ENCODE measurements around the gene NEK7. TPM values are rescaled to one million over a fixed set of nuclear protein-coding genes. Genes with fewer than 3 reads are reported as not detected.

NEK7 gene
- total and polyA plus RNA-seq, 2 experiments from 2014 or later = 700 to 1,186 TPM

GRCh38 chr1:198245379-198245778 is 88.6 kb downstream of the NEK7 start:
- Histone ChIP-seq H3K9me3 (ENCODE audit: low read depth) (no peaks in the 10 kb centered on the region), H3K4me2 (ENCODE audit: unreplicated experiment) (no peak overlapping the region), H3K9me2 (ENCODE audit: insufficient read depth) (no peaks in the 10 kb centered on the region), H3K79me2 (ENCODE audit: insufficient read depth) (peaks cover 97% of the 10 kb centered on the region), H3K36me3 (ENCODE audit: low read depth) (peaks cover 51% of the 10 kb centered on the region), H3K27me3 (replicated peaks; ENCODE audit: insufficient read depth) (no peaks in the 10 kb centered on the region), H3K4me1 (ENCODE audit: insufficient read depth) (0 out of 2 replicates have a peak, but pooled peaks cover 7% of the 10 kb centered on the region), H4K20me1 (ENCODE audit: insufficient read depth) (peaks cover 38% of the 10 kb centered on the region), H3K27ac (no peak overlapping the region), H2AFZ (no peak overlapping the region), H3K4me3 (no peak overlapping the region), H3F3A (ENCODE audit: insufficient read depth) (peaks cover 72% of the 10 kb centered on the region), H3K9ac (no peak overlapping the region)
- TF ChIP-seq EZH2phosphoT487 (IDR thresholded peaks at IDR 0.05; ENCODE audit: insufficient read depth, low read depth) (no peak), EZH2 (IDR thresholded peaks at IDR 0.05; ENCODE audit: insufficient read depth, poor library complexity, severe bottlenecking) (no peak)
- 97 to 98% methylated on average over 2 of the region's 2 CpGs for WGBS, 2 experiments (ENCODE audit: low coverage in 1 of 2, low lambda C conversion rate in 2 of 2, missing lambda C conversion rate in 2 of 2)
- in situ Hi-C loops (cut with MboI) = no loop called here
- DNase-seq = peak; percentile 21

GRCh38 chr1:198246337-198246736 is 89.5 kb downstream of the NEK7 start:
- H3K4me3 ChIP-seq = no peak overlapping the region
- H3K4me1 ChIP-seq (ENCODE audit: insufficient read depth) = 0 out of 2 replicates have a peak, but pooled peaks cover 7% of the 10 kb centered on the region
- H3K9ac ChIP-seq = no peak overlapping the region
- peaks cover 33% of the 10 kb centered on the region for H4K20me1 ChIP-seq (ENCODE audit: insufficient read depth)
- no peaks in the 10 kb centered on the region for H3K27me3 ChIP-seq (replicated peaks; ENCODE audit: insufficient read depth)
- no peaks in the 10 kb centered on the region for H3K9me3 ChIP-seq (ENCODE audit: low read depth)
- no peak overlapping the region for H3K27ac ChIP-seq
- TF ChIP-seq EZH2 (IDR thresholded peaks at IDR 0.05; ENCODE audit: insufficient read depth, poor library complexity, severe bottlenecking) = no peak
- no peak for TF ChIP-seq EZH2phosphoT487 (IDR thresholded peaks at IDR 0.05; ENCODE audit: insufficient read depth, low read depth)
- WGBS, 2 experiments (ENCODE audit: low coverage in 1 of 2, low lambda C conversion rate in 2 of 2, missing lambda C conversion rate in 2 of 2) = 91% methylated on average over 7 of the region's 7 CpGs
- no peak overlapping the region for H3K4me2 ChIP-seq (ENCODE audit: unreplicated experiment)
- peaks cover 95% of the 10 kb centered on the region for H3K79me2 ChIP-seq (ENCODE audit: insufficient read depth)
- H3F3A ChIP-seq (ENCODE audit: insufficient read depth) = peaks cover 64% of the 10 kb centered on the region
- H3K36me3 ChIP-seq (ENCODE audit: low read depth) = peaks cover 41% of the 10 kb centered on the region
- no peak for DNase-seq
- H3K9me2 ChIP-seq (ENCODE audit: insufficient read depth) = no peaks in the 10 kb centered on the region
- in situ Hi-C loops (cut with MboI) = no loop called here
- H2AFZ ChIP-seq = no peak overlapping the region

- H3K27ac ChIP-seq = peak overlapping the region; percentile 26
- peaks cover 93% of the 10 kb centered on the region for H3K79me2 ChIP-seq (ENCODE audit: insufficient read depth)
- no peak overlapping the region for H3K9ac ChIP-seq
- H2AFZ ChIP-seq = no peak overlapping the region
- H3K4me3 ChIP-seq = 0 out of 2 replicates have a peak overlapping the region, but pooled peaks have one; percentile 18
- DNase-seq = no peak
- H3K4me1 ChIP-seq (ENCODE audit: insufficient read depth) = peaks cover 50% of the 10 kb centered on the region
- H4K20me1 ChIP-seq (ENCODE audit: insufficient read depth) = peaks cover 2% of the 10 kb centered on the region; the same call in 1 of the 2 replicates
- 22 to 28% methylated on average over 4 of the region's 4 CpGs for WGBS, 2 experiments (ENCODE audit: low coverage in 1 of 2, low lambda C conversion rate in 2 of 2, missing lambda C conversion rate in 2 of 2)
- no peaks in the 10 kb centered on the region for H3K27me3 ChIP-seq (replicated peaks; ENCODE audit: insufficient read depth)
- H3K4me2 ChIP-seq (ENCODE audit: unreplicated experiment) = no peak overlapping the region
- peaks cover 61% of the 10 kb centered on the region for H3F3A ChIP-seq (ENCODE audit: insufficient read depth)
- H3K9me2 ChIP-seq (ENCODE audit: insufficient read depth) = no peaks in the 10 kb centered on the region
- H3K36me3 ChIP-seq (ENCODE audit: low read depth) = peaks cover 50% of the 10 kb centered on the region
- in situ Hi-C loops (cut with MboI) = no loop called here
- no peaks in the 10 kb centered on the region for H3K9me3 ChIP-seq (ENCODE audit: low read depth)
- no peak for TF ChIP-seq EZH2phosphoT487 (IDR thresholded peaks at IDR 0.05; ENCODE audit: insufficient read depth, low read depth)
- no peak for TF ChIP-seq EZH2 (IDR thresholded peaks at IDR 0.05; ENCODE audit: insufficient read depth, poor library complexity, severe bottlenecking)
These were observed 96.5 kb downstream of the NEK7 start for GRCh38 chr1:198253259-198253658.

- Histone ChIP-seq H3K36me3 (ENCODE audit: low read depth) (peaks cover 47% of the 10 kb centered on the region), H3K4me1 (ENCODE audit: insufficient read depth) (peaks cover 54% of the 10 kb centered on the region), H2AFZ (no peak overlapping the region), H3K4me3 (0 out of 2 replicates have a peak overlapping the region, but pooled peaks have one; percentile 18), H3K9me2 (ENCODE audit: insufficient read depth) (no peaks in the 10 kb centered on the region), H3K27me3 (replicated peaks; ENCODE audit: insufficient read depth) (no peaks in the 10 kb centered on the region), H3K4me2 (ENCODE audit: unreplicated experiment) (peak overlapping the region; percentile 12), H3K9me3 (ENCODE audit: low read depth) (no peaks in the 10 kb centered on the region), H3K79me2 (ENCODE audit: insufficient read depth) (peaks cover 93% of the 10 kb centered on the region), H4K20me1 (ENCODE audit: insufficient read depth) (no peaks in the 10 kb centered on the region), H3K27ac (peak overlapping the region; percentile 26), H3F3A (ENCODE audit: insufficient read depth) (peaks cover 60% of the 10 kb centered on the region), H3K9ac (no peak overlapping the region)
- peak; percentile 63 for DNase-seq
- 3 to 5% methylated on average over 1 of the region's 1 CpG for WGBS, 2 experiments (ENCODE audit: low coverage in 1 of 2, low lambda C conversion rate in 2 of 2, missing lambda C conversion rate in 2 of 2)
- in situ Hi-C loops (cut with MboI) = no loop called here
- TF ChIP-seq EZH2 (IDR thresholded peaks at IDR 0.05; ENCODE audit: insufficient read depth, poor library complexity, severe bottlenecking) (no peak), EZH2phosphoT487 (IDR thresholded peaks at IDR 0.05; ENCODE audit: insufficient read depth, low read depth) (no peak)
These were observed 96.9 kb downstream of the NEK7 start for GRCh38 chr1:198253668-198254067.

All from GM23248 (cell line).